ENCODE measurements around the gene FOXS1.

GRCh38 chr20:31826074-31826473, 19.3 kb downstream of the FOXS1 start:
- TF ChIP-seq CTCF (IDR thresholded peaks at IDR 0.05; ENCODE audit: insufficient read depth, low read depth, low read length) (no peak), EZH2 (IDR thresholded peaks at IDR 0.05; ENCODE audit: insufficient read depth, low read length) (no peak)
